ENCODE measurements around the gene TTLL5.

The TTLL5 gene

GRCh38 chr14:75662966-75663365, 1.9 kb downstream of the TTLL5 start:
- Histone ChIP-seq H3K4me3 (replicated peaks; ENCODE audit: insufficient read depth, low read length) (no peak overlapping the region), H3K27me3 (ENCODE audit: insufficient read depth, poor library complexity, severe bottlenecking) (no peaks in the 10 kb centered on the region), H3K27ac (replicated peaks) (no peak overlapping the region)
- TF ChIP-seq POLR2AphosphoS5 (IDR thresholded peaks at IDR 0.05; ENCODE audit: low read depth) (no peak), SPI1 (IDR thresholded peaks at IDR 0.05; ENCODE audit: borderline replicate concordance, low read depth) (no peak), GABPA (IDR thresholded peaks at IDR 0.05; ENCODE audit: low read depth) (no peak), REST (IDR thresholded peaks at IDR 0.05; ENCODE audit: insufficient replicate concordance, low read depth) (no peak), CTCF (IDR thresholded peaks at IDR 0.05; ENCODE audit: insufficient read depth, low read length) (no peak)
- no peak for DNase-seq (ENCODE audit: low read depth in 1 of 2, low spot score in 1 of 2)

GRCh38 chr14:75667099-75667765, 6.2 kb downstream of the TTLL5 start:
- no peak overlapping the region for H3K27ac ChIP-seq (replicated peaks)
- H3K27me3 ChIP-seq (ENCODE audit: insufficient read depth, poor library complexity, severe bottlenecking), result no peaks in the 10 kb centered on the region
- DNase-seq (ENCODE audit: low read depth in 1 of 2, low spot score in 1 of 2), result no peak
- TF ChIP-seq GABPA (IDR thresholded peaks at IDR 0.05; ENCODE audit: low read depth) (no peak), CTCF (IDR thresholded peaks at IDR 0.05; ENCODE audit: insufficient read depth, low read length) (no peak), SPI1 (IDR thresholded peaks at IDR 0.05; ENCODE audit: borderline replicate concordance, low read depth) (no peak), POLR2AphosphoS5 (IDR thresholded peaks at IDR 0.05; ENCODE audit: low read depth) (no peak), REST (IDR thresholded peaks at IDR 0.05; ENCODE audit: insufficient replicate concordance, low read depth) (no peak)
- H3K4me3 ChIP-seq (replicated peaks; ENCODE audit: insufficient read depth, low read length), result no peak overlapping the region

- no peak overlapping the region for H3K27ac ChIP-seq (replicated peaks)
- DNase-seq (ENCODE audit: low read depth in 1 of 2, low spot score in 1 of 2), result no peak
- TF ChIP-seq REST (IDR thresholded peaks at IDR 0.05; ENCODE audit: insufficient replicate concordance, low read depth) (no peak), CTCF (IDR thresholded peaks at IDR 0.05; ENCODE audit: insufficient read depth, low read length) (no peak), SPI1 (IDR thresholded peaks at IDR 0.05; ENCODE audit: borderline replicate concordance, low read depth) (no peak), GABPA (IDR thresholded peaks at IDR 0.05; ENCODE audit: low read depth) (no peak)
- no peaks in the 10 kb centered on the region for H3K27me3 ChIP-seq (ENCODE audit: insufficient read depth, poor library complexity, severe bottlenecking)
- no peak overlapping the region for H3K4me3 ChIP-seq (replicated peaks; ENCODE audit: insufficient read depth, low read length)
Measured at GRCh38 chr14:75672605-75673192, 11.7 kb downstream of the TTLL5 start.
